Body of pancreas (tissue), 4 donors: ENCODE measurements around the gene ZCCHC17. TPM values are rescaled to one million over a fixed set of nuclear protein-coding genes. Genes with fewer than 3 reads are reported as not detected.

Source experiments
- ATAC-seq: fragments of 150-250 bp; one replicate; pipeline ENCODE4 v1.9.1; 2016
- DNase-seq, 4 donors: peaks; one replicate each; pipeline ENCODE4 v3.0.0-alpha.2; 2019
- H3K27ac ChIP-seq, 4 donors: fragments of 200-600 bp; sonication (generic); 1 replicate in 3 of 4; 2 replicates in 1 of 4; pipeline versions ENCODE4 v1.5.1 to v1.6.1; 2016 to 2019; ENCODE audit warnings: mild to moderate bottlenecking in 1 of 4, mixed read lengths in 1 of 4, moderate library complexity in 1 of 4
- H3K27me3 ChIP-seq, 2 donors: fragments of 200-600 bp; sonication (generic); one replicate each; pipeline ENCODE4 v1.6.0; 2016; ENCODE audit warnings: mild to moderate bottlenecking in 1 of 2
- H3K36me3 ChIP-seq, 2 donors: fragments of 200-600 bp; sonication (generic); replicated peaks in 1 of 2; 2 replicates each; pipeline ENCODE4 v1.5.1; 2016; ENCODE audit warnings: low read depth in 2 of 2; ENCODE audit not compliant: insufficient read depth in 1 of 2
- H3K4me1 ChIP-seq: fragments of 200-600 bp; sonication (generic); one replicate; pipeline ENCODE4 v1.6.0; 2016
- H3K4me3 ChIP-seq, 2 donors: fragments of 200-600 bp; sonication (generic); 1 replicate in 1 of 2; 2 replicates in 1 of 2; pipeline ENCODE4 v1.5.1; 2016 to 2019
- H3K9me3 ChIP-seq, 3 donors: fragments of 200-600 bp; sonication (generic); 1 replicate in 2 of 3; 2 replicates in 1 of 3; pipeline ENCODE4 v1.5.1; 2016
- POLR2A ChIP-seq, 3 donors: fragments of 450-650 bp; IDR thresholded peaks; one replicate each; pipeline ENCODE4 v1.6.1; 2016; ENCODE audit warnings: antibody characterized with exemption in 3 of 3, mild to moderate bottlenecking in 2 of 3
- WGBS, 2 donors: methylation state at CpG; one replicate each; pipeline ENCODE4 v1.1.5; 2017; 5-methylcytosine and 5-hydroxymethylcytosine counted together
- intact Hi-C: fragments of 100-400 bp; cut with DNase I; formaldehyde crosslinking; loops from one replicate; pipeline ENCODE4 v1.15.1; 2023
- total RNA-seq, 2 donors: library from RNA; depleted of rRNA; stranded (reverse); fragments of >200 nt; gene quantifications; one replicate each; pipeline ENCODE4 v1.1.0, GENCODE V29; 2016
- TF ChIP-seq, protein P1 (sequence below), 7 experiments: fragments of 450-650 bp in 4 of 7; fragments of 200-600 bp in 3 of 7; sonication (generic) in 3 of 7; IDR thresholded peaks; one replicate each; pipeline ENCODE4 v1.5.1; 2016 to 2019; ENCODE audit warnings: antibody characterized with exemption in 7 of 7

Gene ZCCHC17
- total RNA-seq, 2 donors from 2014 or later = 8.0 to 9.2 TPM

DNA sequence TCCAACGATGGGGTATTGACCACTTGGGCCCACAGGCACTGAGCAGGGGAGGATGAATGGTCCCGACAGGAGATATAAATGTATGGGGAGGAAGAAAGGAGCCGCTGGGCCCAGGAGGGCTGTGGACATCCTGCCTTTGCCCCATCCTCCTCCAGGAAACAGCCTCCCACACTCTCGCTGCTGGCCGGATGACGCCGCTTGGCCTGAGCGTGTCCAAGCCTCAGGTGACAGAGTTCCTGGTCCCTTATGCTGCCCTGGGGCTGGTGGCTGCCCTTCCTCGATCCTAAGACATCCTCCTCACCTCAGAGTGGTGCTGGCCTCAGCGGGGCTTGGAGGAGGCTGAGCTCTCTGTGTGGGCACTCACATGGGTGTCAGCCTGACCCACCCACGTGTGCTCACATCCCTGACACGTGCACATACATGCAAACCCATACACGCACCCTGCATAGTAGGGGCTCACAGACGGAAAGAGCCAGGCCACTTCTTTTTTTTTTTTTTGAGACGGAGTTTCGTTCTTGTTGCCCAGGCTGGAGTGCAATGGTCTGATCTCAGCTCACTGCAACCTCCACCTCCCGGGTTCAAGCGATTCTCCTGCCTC lies 110.3 kb downstream of the ZCCHC17 start:
- intact Hi-C loops = no loop called here

DNA sequence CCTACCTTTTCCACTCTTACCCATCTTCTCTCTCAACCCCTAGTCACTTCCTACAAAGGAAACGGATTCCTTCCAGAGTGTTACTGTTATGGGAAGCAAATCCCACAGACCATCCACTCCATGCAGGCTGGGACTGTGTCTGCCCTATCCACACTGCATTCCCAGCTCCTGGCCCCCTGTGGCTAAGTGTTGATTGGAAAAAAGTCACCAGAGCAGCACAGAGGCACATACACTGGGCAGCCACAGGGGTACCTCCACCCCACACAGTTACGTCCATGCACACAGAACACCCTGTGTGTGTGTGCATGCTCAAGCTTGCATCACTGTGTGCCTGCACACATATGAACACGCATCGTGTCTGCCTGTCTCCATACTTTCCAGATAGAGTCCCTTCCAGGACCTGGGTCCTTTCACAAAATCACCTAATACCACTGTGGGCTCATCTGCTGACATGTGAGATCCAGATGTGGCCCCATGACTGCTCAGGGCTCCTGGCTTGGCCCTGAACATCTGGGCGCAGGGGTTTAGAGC lies 112.0 kb downstream of the ZCCHC17 start:
- Histone ChIP-seq H3K27me3 (no peaks in the 10 kb centered on the region), H3K4me3 (no peak overlapping the region), H3K9me3 (no peaks in the 10 kb centered on the region), H3K36me3 (no peaks in the 10 kb centered on the region), H3K4me1 (peaks cover 11% of the 10 kb centered on the region), H3K27ac (no peak overlapping the region)
- WGBS, 2 donors = 80 to 83% methylated on average over 3 to 5 of the region's 5 CpGs
- ATAC-seq = no peak
- TF ChIP-seq POLR2A (IDR thresholded peaks at IDR 0.05) = no peak
- TF ChIP-seq, protein P1, sequence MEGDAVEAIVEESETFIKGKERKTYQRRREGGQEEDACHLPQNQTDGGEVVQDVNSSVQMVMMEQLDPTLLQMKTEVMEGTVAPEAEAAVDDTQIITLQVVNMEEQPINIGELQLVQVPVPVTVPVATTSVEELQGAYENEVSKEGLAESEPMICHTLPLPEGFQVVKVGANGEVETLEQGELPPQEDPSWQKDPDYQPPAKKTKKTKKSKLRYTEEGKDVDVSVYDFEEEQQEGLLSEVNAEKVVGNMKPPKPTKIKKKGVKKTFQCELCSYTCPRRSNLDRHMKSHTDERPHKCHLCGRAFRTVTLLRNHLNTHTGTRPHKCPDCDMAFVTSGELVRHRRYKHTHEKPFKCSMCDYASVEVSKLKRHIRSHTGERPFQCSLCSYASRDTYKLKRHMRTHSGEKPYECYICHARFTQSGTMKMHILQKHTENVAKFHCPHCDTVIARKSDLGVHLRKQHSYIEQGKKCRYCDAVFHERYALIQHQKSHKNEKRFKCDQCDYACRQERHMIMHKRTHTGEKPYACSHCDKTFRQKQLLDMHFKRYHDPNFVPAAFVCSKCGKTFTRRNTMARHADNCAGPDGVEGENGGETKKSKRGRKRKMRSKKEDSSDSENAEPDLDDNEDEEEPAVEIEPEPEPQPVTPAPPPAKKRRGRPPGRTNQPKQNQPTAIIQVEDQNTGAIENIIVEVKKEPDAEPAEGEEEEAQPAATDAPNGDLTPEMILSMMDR (IDR thresholded peaks at IDR 0.05) = no peak
- no peak for DNase-seq
- intact Hi-C loops = no loop called here

More for the DNA sequence above, 110.3 kb downstream of the ZCCHC17 start:
- TF ChIP-seq, protein P1 (IDR thresholded peaks at IDR 0.05) = no peak
- TF ChIP-seq POLR2A (IDR thresholded peaks at IDR 0.05) = no peak
- H3K9me3 ChIP-seq = no peaks in the 10 kb centered on the region
- no peaks in the 10 kb centered on the region for H3K36me3 ChIP-seq
- DNase-seq (no peak), ATAC-seq (no peak)
- no peak overlapping the region for H3K4me3 ChIP-seq
- 76 to 87% methylated on average over 13 to 18 of the region's 18 CpGs for WGBS, 2 donors
- H3K4me1 ChIP-seq = peaks cover 1% of the 10 kb centered on the region
- no peaks in the 10 kb centered on the region for H3K27me3 ChIP-seq
- no peak overlapping the region for H3K27ac ChIP-seq

DNA sequence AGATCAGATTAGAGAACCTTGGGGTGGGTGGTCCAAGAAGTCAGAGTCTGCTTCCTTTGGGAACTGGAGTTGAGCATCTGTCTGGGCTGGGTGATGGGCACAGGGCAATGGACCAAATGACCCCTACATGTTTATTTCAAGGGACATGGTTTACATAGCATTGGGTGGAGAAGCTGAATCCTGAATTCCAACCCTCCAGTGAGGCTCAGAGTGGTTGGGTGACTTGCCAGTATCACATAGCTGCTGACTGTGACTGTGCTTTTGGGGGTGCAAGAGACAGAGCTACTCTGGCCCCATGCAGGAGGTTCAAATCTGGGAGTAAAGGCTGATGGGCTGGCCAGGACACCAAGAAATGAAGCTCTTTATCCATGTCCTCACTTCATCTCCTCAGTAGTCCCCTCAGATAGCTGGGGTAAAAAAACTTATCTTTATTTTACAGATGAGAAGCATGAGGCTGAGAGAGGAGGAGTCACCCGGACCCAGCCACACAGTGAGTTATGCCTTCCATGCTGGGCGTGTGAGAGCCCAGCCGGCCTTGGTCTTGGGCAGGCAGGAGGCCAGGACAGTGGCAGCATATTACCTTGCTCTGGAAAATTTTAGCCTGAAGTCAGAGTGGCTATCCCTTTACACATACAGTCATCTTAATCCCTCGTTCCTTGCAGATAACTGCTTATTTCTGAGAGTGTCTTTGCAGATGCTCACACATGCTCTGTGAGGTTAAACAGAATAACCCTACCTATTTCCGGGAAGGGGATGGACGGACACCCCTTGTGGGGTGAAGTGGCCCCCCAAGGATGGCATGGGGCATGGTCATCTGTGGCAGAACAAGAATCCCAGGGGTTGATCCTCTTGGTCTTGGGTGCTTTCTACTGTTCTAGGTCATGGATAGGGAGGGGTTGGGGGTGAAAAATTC lies 113.4 kb downstream of the ZCCHC17 start:
- H3K4me3 ChIP-seq = no peak overlapping the region
- peaks cover 20% of the 10 kb centered on the region for H3K4me1 ChIP-seq
- H3K27ac ChIP-seq = no peak overlapping the region
- DNase-seq (no peak), ATAC-seq (no peak)
- no peaks in the 10 kb centered on the region for H3K36me3 ChIP-seq
- intact Hi-C loops = no loop called here
- no peaks in the 10 kb centered on the region for H3K27me3 ChIP-seq
- no peaks in the 10 kb centered on the region for H3K9me3 ChIP-seq
- WGBS, 2 donors = 47 to 48% methylated on average over 4 to 6 of the region's 6 CpGs
- TF ChIP-seq POLR2A (IDR thresholded peaks at IDR 0.05) = no peak
- TF ChIP-seq, protein P1 (IDR thresholded peaks at IDR 0.05) = no peak

DNA sequence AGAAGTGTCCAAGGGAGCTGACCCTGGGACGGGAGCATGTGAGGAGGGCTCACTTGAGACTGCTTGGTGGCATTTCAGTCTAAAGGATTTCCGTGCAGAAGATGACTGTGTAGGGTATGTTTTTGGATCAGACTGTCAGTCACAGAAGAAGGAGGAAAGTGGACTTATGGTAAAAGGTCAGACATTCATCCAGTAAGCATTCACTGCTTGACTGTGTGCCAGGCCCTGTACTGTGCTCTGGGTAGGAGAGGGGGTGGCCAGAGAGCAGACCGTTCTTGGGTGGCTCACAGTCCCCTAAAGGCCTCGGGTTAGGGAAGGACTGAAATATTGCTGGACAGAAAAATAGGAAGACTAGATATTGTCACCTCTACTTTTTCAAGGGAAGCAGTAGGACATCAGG lies 114.0 kb downstream of the ZCCHC17 start:
- no peak for ATAC-seq

More for the DNA sequence above, 114.0 kb downstream of the ZCCHC17 start:
- intact Hi-C loops = no loop called here
- Histone ChIP-seq H3K27ac (no peak overlapping the region), H3K4me1 (peaks cover 20% of the 10 kb centered on the region), H3K4me3 (no peak overlapping the region), H3K27me3 (no peaks in the 10 kb centered on the region), H3K9me3 (no peaks in the 10 kb centered on the region), H3K36me3 (no peaks in the 10 kb centered on the region)
- 69 to 77% methylated on average over 4 of the region's 4 CpGs for WGBS, 2 donors
- no peak for DNase-seq
- TF ChIP-seq, protein P1 (IDR thresholded peaks at IDR 0.05) = no peak
- TF ChIP-seq POLR2A (IDR thresholded peaks at IDR 0.05) = no peak
